Liver (tissue), 9 donors: ENCODE results near the gene SLC6A2. TPM values are rescaled to one million over a fixed set of nuclear protein-coding genes. Genes with fewer than 3 reads are reported as not detected.

Experiments
- DNase-seq: peaks from one replicate; pipeline ENCODE4 v3.0.0-alpha.2; 2017; ENCODE audit warnings: low spot score
- H3K27ac ChIP-seq, 2 donors: one replicate each; pipeline ENCODE4 v1.7.0; 2013; ENCODE audit warnings: inconsistent platforms in 2 of 2, low read length in 2 of 2, control low read depth in 1 of 2, low read depth in 1 of 2, mild to moderate bottlenecking in 1 of 2
- H3K27me3 ChIP-seq, 4 donors: one replicate each; pipeline versions ENCODE4 v1.6.1 to v1.7.0; 2013; ENCODE audit warnings: low read length in 3 of 4, inconsistent platforms in 1 of 4, mild to moderate bottlenecking in 1 of 4, moderate library complexity in 1 of 4; ENCODE audit not compliant: control insufficient read depth in 4 of 4, insufficient read depth in 4 of 4
- H3K36me3 ChIP-seq, 4 donors: one replicate each; pipeline versions ENCODE4 v1.6.1 to v1.7.0; 2013; ENCODE audit warnings: low read length in 3 of 4, mild to moderate bottlenecking in 3 of 4, low read depth in 1 of 4, moderate library complexity in 1 of 4; ENCODE audit not compliant: control insufficient read depth in 4 of 4, insufficient read depth in 3 of 4
- H3K4me1 ChIP-seq, 4 donors: one replicate each; pipeline versions ENCODE4 v1.6.1 to v1.7.0; 2013; ENCODE audit warnings: low read length in 3 of 4, mild to moderate bottlenecking in 3 of 4, moderate library complexity in 1 of 4; ENCODE audit not compliant: control insufficient read depth in 4 of 4, insufficient read depth in 4 of 4
- H3K4me3 ChIP-seq, 3 donors: one replicate each; pipeline versions ENCODE4 v1.6.1 to v1.7.0; 2013; ENCODE audit warnings: low read length in 3 of 3, control low read depth in 1 of 3, low read depth in 1 of 3, mild to moderate bottlenecking in 1 of 3
- H3K9ac ChIP-seq, 2 donors: one replicate each; pipeline ENCODE4 v1.7.0; 2013; ENCODE audit warnings: low read length in 2 of 2, mild to moderate bottlenecking in 2 of 2, moderate library complexity in 2 of 2, control low read depth in 1 of 2, low read depth in 1 of 2
- H3K9me3 ChIP-seq, 4 donors: one replicate each; pipeline versions ENCODE4 v1.6.1 to v1.7.0; 2013; ENCODE audit warnings: low read length in 3 of 4; ENCODE audit not compliant: control insufficient read depth in 4 of 4
- ATF3 ChIP-seq: IDR thresholded peaks from 2 replicates; pipeline ENCODE4 v1.6.1; 2016; ENCODE audit warnings: antibody characterized with exemption
- EGR1 ChIP-seq, 2 donors: IDR thresholded peaks; 2 replicates each; pipeline ENCODE4 v1.6.1; 2016 to 2018; ENCODE audit warnings: antibody characterized with exemption in 2 of 2, low read depth in 2 of 2
- FOXA1 ChIP-seq: IDR thresholded peaks from 2 replicates; pipeline ENCODE4 v1.6.1; 2016; ENCODE audit warnings: antibody characterized with exemption
- FOXA2 ChIP-seq: IDR thresholded peaks from 2 replicates; pipeline ENCODE4 v1.6.1; 2016; ENCODE audit warnings: antibody characterized with exemption
- GABPA ChIP-seq, 2 donors: IDR thresholded peaks in 1 of 2; conservative IDR thresholded peaks in 1 of 2; 2 replicates each; pipeline ENCODE4 v1.6.1; 2016; ENCODE audit warnings: antibody characterized with exemption in 2 of 2, mild to moderate bottlenecking in 1 of 2, moderate library complexity in 1 of 2
- HNF4A ChIP-seq, 2 donors: conservative IDR thresholded peaks; 2 replicates each; pipeline ENCODE4 v1.6.1; 2016; ENCODE audit warnings: antibody characterized with exemption in 2 of 2, mild to moderate bottlenecking in 2 of 2
- HNF4G ChIP-seq: IDR thresholded peaks from 2 replicates; pipeline ENCODE4 v1.6.1; 2016; ENCODE audit warnings: antibody characterized with exemption
- JUND ChIP-seq, 2 donors: IDR thresholded peaks; 2 replicates each; pipeline ENCODE4 v1.6.1; 2016; ENCODE audit warnings: antibody characterized with exemption in 2 of 2
- NR2F2 ChIP-seq: IDR thresholded peaks from 2 replicates; pipeline ENCODE4 v1.6.1; 2016; ENCODE audit warnings: antibody characterized with exemption
- RAD21 ChIP-seq, 2 donors: IDR thresholded peaks; 2 replicates each; pipeline ENCODE4 v1.6.1; 2016; ENCODE audit warnings: antibody characterized with exemption in 2 of 2, mild to moderate bottlenecking in 2 of 2
- RXRA ChIP-seq, 2 donors: IDR thresholded peaks; 2 replicates each; pipeline ENCODE4 v1.6.1; 2017 to 2018; ENCODE audit warnings: antibody characterized with exemption in 2 of 2, mild to moderate bottlenecking in 1 of 2
- SP1 ChIP-seq: IDR thresholded peaks from 2 replicates; pipeline ENCODE4 v1.6.1; 2018; ENCODE audit warnings: antibody characterized with exemption, mild to moderate bottlenecking
- TAF1 ChIP-seq: conservative IDR thresholded peaks from 2 replicates; pipeline ENCODE4 v1.6.1; 2016; ENCODE audit warnings: antibody characterized with exemption, mild to moderate bottlenecking
- YY1 ChIP-seq: IDR thresholded peaks from 2 replicates; pipeline ENCODE4 v1.6.1; 2016; ENCODE audit warnings: antibody characterized with exemption, mild to moderate bottlenecking
- ZBTB33 ChIP-seq: IDR thresholded peaks from 2 replicates; pipeline ENCODE4 v1.6.1; 2016; ENCODE audit warnings: antibody characterized with exemption
- WGBS: extraction: QIAGEN DNeasy Blood & Tissue Kit; methylation state at CpG from one replicate; pipeline ENCODE4 v1.1.7; 2013; 5-methylcytosine and 5-hydroxymethylcytosine counted together
- polyA plus RNA-seq, 2 donors: library from polyadenylated mRNA; stranded (reverse) in 1 of 2; unstranded in 1 of 2; fragments of 200-250 nt in 1 of 2; fragments of >200 nt in 1 of 2; fragmentation: Nextera tagmentation in 1 of 2; extraction: Ambion mirVana in 1 of 2; gene quantifications; one replicate each; pipeline versions ENCODE4 v1.2.1 to v1.2.3, GENCODE V29; 2013 to 2015
- total RNA-seq, 2 donors: library from RNA; depleted of rRNA; stranded (reverse); fragments of >200 nt; gene quantifications; one replicate each; pipeline ENCODE4 v1.2.3, GENCODE V29; 2014
- TF ChIP-seq, protein P1 (sequence below): fragments of 150-350 bp; IDR thresholded peaks from 2 replicates; pipeline ENCODE4 v1.5.1; 2017; ENCODE audit warnings: improper control_type of control experiment, low read depth, low read length; ENCODE audit not compliant: missing input control
- TF ChIP-seq, protein P2 (sequence below): IDR thresholded peaks from 2 replicates; pipeline ENCODE4 v1.6.1; 2016; ENCODE audit warnings: antibody characterized with exemption, mild to moderate bottlenecking
- TF ChIP-seq, protein P3 (sequence below): IDR thresholded peaks from 2 replicates; pipeline ENCODE4 v1.6.1; 2016; ENCODE audit warnings: antibody characterized with exemption
- donor health status: healthy.
- donor health status: healthy.
- donor health status: healthy.
- donor health status: healthy.
- donor health status: healthy.

The SLC6A2 gene
- total and polyA plus RNA-seq, 4 donors = under 0.01 to 0.10 (median 0.07) TPM; not detected in 1

GRCh38 chr16:55665511-55665910 is 9.7 kb downstream of the SLC6A2 start:
- WGBS = 71% methylated on average over 3 of the region's 3 CpGs
- no peaks in the 10 kb centered on the region for H3K27me3 ChIP-seq
- no peak overlapping the region for H3K9ac ChIP-seq
- DNase-seq = no peak
- H3K9me3 ChIP-seq = no peaks in the 10 kb centered on the region
- no peak overlapping the region for H3K4me3 ChIP-seq
- no peaks in the 10 kb centered on the region for H3K4me1 ChIP-seq
- TF ChIP-seq FOXA2 = no peak
- TF ChIP-seq, protein P1, sequence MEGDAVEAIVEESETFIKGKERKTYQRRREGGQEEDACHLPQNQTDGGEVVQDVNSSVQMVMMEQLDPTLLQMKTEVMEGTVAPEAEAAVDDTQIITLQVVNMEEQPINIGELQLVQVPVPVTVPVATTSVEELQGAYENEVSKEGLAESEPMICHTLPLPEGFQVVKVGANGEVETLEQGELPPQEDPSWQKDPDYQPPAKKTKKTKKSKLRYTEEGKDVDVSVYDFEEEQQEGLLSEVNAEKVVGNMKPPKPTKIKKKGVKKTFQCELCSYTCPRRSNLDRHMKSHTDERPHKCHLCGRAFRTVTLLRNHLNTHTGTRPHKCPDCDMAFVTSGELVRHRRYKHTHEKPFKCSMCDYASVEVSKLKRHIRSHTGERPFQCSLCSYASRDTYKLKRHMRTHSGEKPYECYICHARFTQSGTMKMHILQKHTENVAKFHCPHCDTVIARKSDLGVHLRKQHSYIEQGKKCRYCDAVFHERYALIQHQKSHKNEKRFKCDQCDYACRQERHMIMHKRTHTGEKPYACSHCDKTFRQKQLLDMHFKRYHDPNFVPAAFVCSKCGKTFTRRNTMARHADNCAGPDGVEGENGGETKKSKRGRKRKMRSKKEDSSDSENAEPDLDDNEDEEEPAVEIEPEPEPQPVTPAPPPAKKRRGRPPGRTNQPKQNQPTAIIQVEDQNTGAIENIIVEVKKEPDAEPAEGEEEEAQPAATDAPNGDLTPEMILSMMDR = no peak
- no peak for TF ChIP-seq TAF1
- no peak for TF ChIP-seq RAD21 (IDR thresholded peaks at IDR 0.05)
- TF ChIP-seq JUND (IDR thresholded peaks at IDR 0.05) = no peak
- TF ChIP-seq HNF4A (conservative IDR thresholded peaks at IDR 0.05) = no peak
- TF ChIP-seq ATF3 = no peak
- no peak for TF ChIP-seq YY1
- no peak for TF ChIP-seq GABPA (IDR thresholded peaks at IDR 0.05 in 1 of 2, conservative IDR thresholded peaks at IDR 0.05 in 1 of 2)
- TF ChIP-seq, protein P2, sequence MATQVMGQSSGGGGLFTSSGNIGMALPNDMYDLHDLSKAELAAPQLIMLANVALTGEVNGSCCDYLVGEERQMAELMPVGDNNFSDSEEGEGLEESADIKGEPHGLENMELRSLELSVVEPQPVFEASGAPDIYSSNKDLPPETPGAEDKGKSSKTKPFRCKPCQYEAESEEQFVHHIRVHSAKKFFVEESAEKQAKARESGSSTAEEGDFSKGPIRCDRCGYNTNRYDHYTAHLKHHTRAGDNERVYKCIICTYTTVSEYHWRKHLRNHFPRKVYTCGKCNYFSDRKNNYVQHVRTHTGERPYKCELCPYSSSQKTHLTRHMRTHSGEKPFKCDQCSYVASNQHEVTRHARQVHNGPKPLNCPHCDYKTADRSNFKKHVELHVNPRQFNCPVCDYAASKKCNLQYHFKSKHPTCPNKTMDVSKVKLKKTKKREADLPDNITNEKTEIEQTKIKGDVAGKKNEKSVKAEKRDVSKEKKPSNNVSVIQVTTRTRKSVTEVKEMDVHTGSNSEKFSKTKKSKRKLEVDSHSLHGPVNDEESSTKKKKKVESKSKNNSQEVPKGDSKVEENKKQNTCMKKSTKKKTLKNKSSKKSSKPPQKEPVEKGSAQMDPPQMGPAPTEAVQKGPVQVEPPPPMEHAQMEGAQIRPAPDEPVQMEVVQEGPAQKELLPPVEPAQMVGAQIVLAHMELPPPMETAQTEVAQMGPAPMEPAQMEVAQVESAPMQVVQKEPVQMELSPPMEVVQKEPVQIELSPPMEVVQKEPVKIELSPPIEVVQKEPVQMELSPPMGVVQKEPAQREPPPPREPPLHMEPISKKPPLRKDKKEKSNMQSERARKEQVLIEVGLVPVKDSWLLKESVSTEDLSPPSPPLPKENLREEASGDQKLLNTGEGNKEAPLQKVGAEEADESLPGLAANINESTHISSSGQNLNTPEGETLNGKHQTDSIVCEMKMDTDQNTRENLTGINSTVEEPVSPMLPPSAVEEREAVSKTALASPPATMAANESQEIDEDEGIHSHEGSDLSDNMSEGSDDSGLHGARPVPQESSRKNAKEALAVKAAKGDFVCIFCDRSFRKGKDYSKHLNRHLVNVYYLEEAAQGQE = no peak
- TF ChIP-seq ZBTB33 = no peak
- TF ChIP-seq, protein P3, sequence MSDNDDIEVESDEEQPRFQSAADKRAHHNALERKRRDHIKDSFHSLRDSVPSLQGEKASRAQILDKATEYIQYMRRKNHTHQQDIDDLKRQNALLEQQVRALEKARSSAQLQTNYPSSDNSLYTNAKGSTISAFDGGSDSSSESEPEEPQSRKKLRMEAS = no peak
- TF ChIP-seq NR2F2 = no peak
- H3K27ac ChIP-seq = no peak overlapping the region
- H3K36me3 ChIP-seq = no peaks in the 10 kb centered on the region

DNA sequence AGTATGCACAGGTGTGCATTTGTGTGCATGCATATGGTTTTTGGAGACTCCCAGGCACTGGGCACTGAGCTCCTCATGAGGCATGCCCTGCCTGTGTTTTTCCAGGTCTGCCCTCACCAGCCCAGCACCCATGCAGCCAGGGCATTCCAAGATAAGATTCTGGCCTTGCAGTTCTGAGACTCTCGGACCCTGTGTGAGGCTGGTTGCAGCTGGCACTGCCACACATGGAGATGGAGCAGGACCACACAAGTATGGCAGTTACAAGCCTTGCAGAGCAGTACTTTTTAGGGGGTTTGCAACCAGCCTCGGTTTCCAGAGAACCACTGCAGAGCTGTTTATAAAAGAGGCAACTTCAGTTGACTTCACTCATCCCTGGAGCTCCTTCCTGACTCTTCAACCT is 10.2 kb downstream of the SLC6A2 start:
- Histone ChIP-seq H3K9me3 (no peaks in the 10 kb centered on the region), H3K4me3 (no peak overlapping the region), H3K9ac (no peak overlapping the region), H3K4me1 (no peaks in the 10 kb centered on the region), H3K36me3 (no peaks in the 10 kb centered on the region), H3K27ac (no peak overlapping the region), H3K27me3 (no peaks in the 10 kb centered on the region)
- no peak for DNase-seq
- WGBS = 79% methylated on average over 2 of the region's 2 CpGs
- TF ChIP-seq, protein P1 = no peak
- no peak for TF ChIP-seq JUND (IDR thresholded peaks at IDR 0.05)
- TF ChIP-seq TAF1 = no peak
- no peak for TF ChIP-seq RXRA (IDR thresholded peaks at IDR 0.05)
- no peak for TF ChIP-seq ZBTB33
- TF ChIP-seq, protein P3 = no peak
- no peak for TF ChIP-seq FOXA1
- TF ChIP-seq ATF3 = no peak
- TF ChIP-seq YY1 = no peak
- no peak for TF ChIP-seq RAD21 (IDR thresholded peaks at IDR 0.05)
- no peak for TF ChIP-seq HNF4A (conservative IDR thresholded peaks at IDR 0.05)
- TF ChIP-seq EGR1 (IDR thresholded peaks at IDR 0.05; ENCODE audit: low read depth in 2 of 2) = no peak
- no peak for TF ChIP-seq HNF4G
- no peak for TF ChIP-seq FOXA2
- TF ChIP-seq GABPA (IDR thresholded peaks at IDR 0.05 in 1 of 2, conservative IDR thresholded peaks at IDR 0.05 in 1 of 2) = no peak
- no peak for TF ChIP-seq SP1
